ENCODE measurements around the gene FOXO3.

Gene FOXO3

DNA sequence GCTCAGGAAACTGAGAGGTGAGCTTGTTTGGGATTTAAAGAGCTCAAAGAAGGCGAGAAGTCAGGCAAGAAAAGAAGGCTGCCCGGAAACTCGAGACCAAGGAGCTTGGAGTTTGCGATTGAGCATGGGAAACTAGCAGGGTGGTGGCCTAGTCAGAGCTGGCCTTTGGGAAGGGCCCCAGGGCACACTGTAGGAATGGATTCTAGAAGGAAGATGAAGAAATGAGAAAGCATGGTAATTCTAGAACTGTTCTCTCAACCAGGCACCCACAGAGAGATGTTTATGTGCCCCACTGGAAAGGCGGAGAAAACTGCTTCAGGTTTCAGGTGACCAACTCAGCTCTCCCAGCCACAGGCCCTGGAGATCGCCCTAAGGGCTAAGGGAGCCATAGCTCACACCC lies 126.2 kb downstream of the FOXO3 start:
- Histone ChIP-seq H3K27ac (ENCODE audit: low read depth, low read length) (peak overlapping the region; percentile 53), H3K36me3 (ENCODE audit: control insufficient read depth in 1 of 2, insufficient read depth in 2 of 2, low read length in 2 of 2) (peaks cover 4 to 8% of the 10 kb centered on the region in 2 experiments), H3K27me3 (ENCODE audit: insufficient read depth, low read length) (no peaks in the 10 kb centered on the region), H2AK5ac (ENCODE audit: low read length) (no peak overlapping the region), H3K23ac (ENCODE audit: low read length) (no peak overlapping the region), H4K12ac (ENCODE audit: low read depth, low read length) (no peak overlapping the region), H3K14ac (ENCODE audit: low read length) (peak overlapping the region; percentile 4), H2BK5ac (ENCODE audit: low read depth, low read length, poor library complexity) (no peak overlapping the region), H3K79me1 (ENCODE audit: low read length) (peaks cover 29% of the 10 kb centered on the region), H3K9ac (ENCODE audit: low read length) (no peak overlapping the region), H4K8ac (ENCODE audit: low read depth, low read length) (no peak overlapping the region), H2BK120ac (ENCODE audit: insufficient read depth, low read length, poor library complexity) (peak overlapping the region; percentile 29), H3K9me3 (ENCODE audit: insufficient read depth, low read depth, low read length) (no peaks in the 10 kb centered on the region), H3K4me3 (ENCODE audit: low read depth, low read length) (no peak overlapping the region), H3K79me2 (ENCODE audit: control insufficient read depth, insufficient read depth, low read length, poor library complexity) (peaks cover 5% of the 10 kb centered on the region), H4K91ac (ENCODE audit: low read depth, low read length) (peak overlapping the region; percentile 27), H3K4me2 (ENCODE audit: low read length) (no peak overlapping the region), H3K18ac (ENCODE audit: low read length) (no peak overlapping the region), H2BK12ac (ENCODE audit: low read length) (peak overlapping the region; percentile 96), H2AFZ (ENCODE audit: insufficient read depth, low read length, poor library complexity) (no peak overlapping the region), H3K4ac (ENCODE audit: low read depth, low read length) (no peak overlapping the region), H3K4me1 (ENCODE audit: control insufficient read depth in 1 of 2, insufficient read depth in 2 of 2, low read length in 2 of 2) (peaks cover 31 to 41% of the 10 kb centered on the region in 2 experiments)
- peak; percentile 17 to 30 for DNase-seq
- WGBS (ENCODE audit: extremely low coverage, insufficient coverage, insufficient read length) = no CpG with 5 or more reads among the region's 6 CpGs

DNA sequence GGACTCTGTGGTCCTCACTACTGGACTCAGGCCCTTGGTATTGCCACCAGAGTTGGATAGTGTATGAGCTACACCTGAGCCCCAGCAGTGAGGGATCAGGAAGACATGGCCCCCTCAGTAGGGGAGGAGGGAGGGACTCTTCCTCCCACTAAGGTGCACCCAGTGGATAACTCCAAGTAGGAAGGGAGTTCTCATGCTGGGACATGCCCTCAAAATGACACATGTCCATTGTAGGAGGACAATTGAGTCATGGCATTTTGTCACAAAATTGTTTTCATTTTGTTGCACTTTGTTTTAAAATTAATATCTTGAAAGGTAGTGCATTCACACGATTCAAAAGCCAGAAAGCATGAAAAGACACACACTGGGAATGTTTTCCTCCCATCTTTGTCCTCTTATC lies 127.2 kb downstream of the FOXO3 start:
- no peaks in the 10 kb centered on the region for H3K9me3 ChIP-seq (ENCODE audit: insufficient read depth, low read depth, low read length)
- H3K27me3 ChIP-seq (ENCODE audit: insufficient read depth, low read length) = no peaks in the 10 kb centered on the region
- peak overlapping the region; percentile 45 for H4K91ac ChIP-seq (ENCODE audit: low read depth, low read length)
- no peak overlapping the region for H3K4me2 ChIP-seq (ENCODE audit: low read length)
- H3K27ac ChIP-seq (ENCODE audit: low read depth, low read length) = no peak overlapping the region
- H2AFZ ChIP-seq (ENCODE audit: insufficient read depth, low read length, poor library complexity) = no peak overlapping the region
- H2BK12ac ChIP-seq (ENCODE audit: low read length) = peak overlapping the region; percentile 52
- no peak for DNase-seq
- no peak overlapping the region for H3K9ac ChIP-seq (ENCODE audit: low read length)
- H3K14ac ChIP-seq (ENCODE audit: low read length) = peak overlapping the region; percentile 27
- H3K79me2 ChIP-seq (ENCODE audit: control insufficient read depth, insufficient read depth, low read length, poor library complexity) = peaks cover 5% of the 10 kb centered on the region
- H3K36me3 ChIP-seq (ENCODE audit: control insufficient read depth in 1 of 2, insufficient read depth in 2 of 2, low read length in 2 of 2) = peaks cover 4 to 8% of the 10 kb centered on the region in 2 experiments
- H3K18ac ChIP-seq (ENCODE audit: low read length) = peak overlapping the region; percentile 57
- H2BK120ac ChIP-seq (ENCODE audit: insufficient read depth, low read length, poor library complexity) = no peak overlapping the region
- H4K12ac ChIP-seq (ENCODE audit: low read depth, low read length) = no peak overlapping the region
- H4K8ac ChIP-seq (ENCODE audit: low read depth, low read length) = peak overlapping the region; percentile 50
- peaks cover 31 to 41% of the 10 kb centered on the region in 2 experiments for H3K4me1 ChIP-seq (ENCODE audit: control insufficient read depth in 1 of 2, insufficient read depth in 2 of 2, low read length in 2 of 2)
- peak overlapping the region; percentile 88 for H2AK5ac ChIP-seq (ENCODE audit: low read length)
- H3K4ac ChIP-seq (ENCODE audit: low read depth, low read length) = peak overlapping the region; percentile 26
- WGBS (ENCODE audit: extremely low coverage, insufficient coverage, insufficient read length) = no CpG with 5 or more reads among the region's 1 CpG
- peak overlapping the region; percentile 64 for H2BK5ac ChIP-seq (ENCODE audit: low read depth, low read length, poor library complexity)
- H3K79me1 ChIP-seq (ENCODE audit: low read length) = peaks cover 29% of the 10 kb centered on the region
- H3K23ac ChIP-seq (ENCODE audit: low read length) = no peak overlapping the region
- no peak overlapping the region for H3K4me3 ChIP-seq (ENCODE audit: low read depth, low read length)

DNA sequence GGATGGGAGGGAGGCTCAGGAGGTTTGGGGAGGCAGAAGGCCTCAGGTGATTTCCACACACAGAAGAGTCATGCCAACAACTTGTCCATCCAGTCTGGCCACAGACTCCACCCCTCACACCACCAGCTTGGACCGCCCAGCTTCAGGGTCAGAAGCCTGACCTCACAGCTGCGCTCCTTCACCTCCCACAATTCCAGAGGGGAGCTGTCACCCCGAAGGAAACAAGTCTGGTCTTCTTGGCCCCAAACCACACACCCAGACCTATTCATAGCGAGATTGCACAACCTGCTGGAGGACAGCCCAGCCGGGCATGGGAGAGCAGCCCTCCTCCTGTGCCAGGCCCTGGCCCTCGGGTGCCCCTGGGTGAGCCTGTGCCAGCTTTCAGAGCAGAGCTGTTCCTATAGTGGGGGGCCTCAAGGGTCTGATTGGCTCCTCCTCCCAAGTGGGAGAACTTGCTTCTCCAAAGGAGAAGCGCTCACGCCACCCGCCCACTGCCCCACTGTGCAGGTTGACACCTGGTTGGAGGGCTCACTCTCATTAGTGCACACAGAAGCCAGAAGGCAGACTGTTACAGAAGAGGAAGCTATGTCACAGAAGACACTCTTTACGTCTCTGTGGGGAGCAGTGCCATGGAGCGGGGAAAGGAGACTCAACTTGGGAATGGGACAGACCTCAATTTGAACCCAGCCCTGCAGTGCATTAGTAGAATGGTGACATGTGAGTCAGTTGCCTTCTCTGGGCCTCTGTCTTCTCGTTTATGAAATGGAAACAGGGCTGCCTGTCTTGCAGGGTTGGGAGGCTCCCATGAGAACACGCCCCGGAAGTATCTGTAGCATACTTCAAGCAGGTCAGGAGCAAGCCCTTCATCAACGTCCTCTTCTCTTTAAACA lies 128.8 kb downstream of the FOXO3 start:
- peak overlapping the region; percentile 79 for H2BK120ac ChIP-seq (ENCODE audit: insufficient read depth, low read length, poor library complexity)
- H3K27ac ChIP-seq (ENCODE audit: low read depth, low read length) = peak overlapping the region; percentile 56
- DNase-seq = peak; percentile 78 to 79
- H2BK5ac ChIP-seq (ENCODE audit: low read depth, low read length, poor library complexity) = peak overlapping the region; percentile 95
- no peaks in the 10 kb centered on the region for H3K9me3 ChIP-seq (ENCODE audit: insufficient read depth, low read depth, low read length)
- peak overlapping the region; percentile 72 for H4K8ac ChIP-seq (ENCODE audit: low read depth, low read length)
- peak overlapping the region; percentile 77 for H3K18ac ChIP-seq (ENCODE audit: low read length)
- H3K36me3 ChIP-seq (ENCODE audit: control insufficient read depth in 1 of 2, insufficient read depth in 2 of 2, low read length in 2 of 2) = peaks cover 4 to 8% of the 10 kb centered on the region in 2 experiments
- no peak overlapping the region for H3K23ac ChIP-seq (ENCODE audit: low read length)
- H3K79me2 ChIP-seq (ENCODE audit: control insufficient read depth, insufficient read depth, low read length, poor library complexity) = peaks cover 5% of the 10 kb centered on the region
- peak overlapping the region; percentile 88 for H3K14ac ChIP-seq (ENCODE audit: low read length)
- peak overlapping the region; percentile 69 for H3K4ac ChIP-seq (ENCODE audit: low read depth, low read length)
- peak overlapping the region; percentile 92 for H2AK5ac ChIP-seq (ENCODE audit: low read length)
- H2BK12ac ChIP-seq (ENCODE audit: low read length) = peak overlapping the region; percentile 98
- WGBS (ENCODE audit: extremely low coverage, insufficient coverage, insufficient read length) = no CpG with 5 or more reads among the region's 15 CpGs
- no peak overlapping the region for H3K4me3 ChIP-seq (ENCODE audit: low read depth, low read length)
- H4K12ac ChIP-seq (ENCODE audit: low read depth, low read length) = peak overlapping the region; percentile 37
- H2AFZ ChIP-seq (ENCODE audit: insufficient read depth, low read length, poor library complexity) = peak overlapping the region; percentile 54
- peak overlapping the region; percentile 88 for H4K91ac ChIP-seq (ENCODE audit: low read depth, low read length)
- no peak overlapping the region for H3K9ac ChIP-seq (ENCODE audit: low read length)
- no peaks in the 10 kb centered on the region for H3K27me3 ChIP-seq (ENCODE audit: insufficient read depth, low read length)
- peaks cover 31 to 41% of the 10 kb centered on the region in 2 experiments for H3K4me1 ChIP-seq (ENCODE audit: control insufficient read depth in 1 of 2, insufficient read depth in 2 of 2, low read length in 2 of 2)
- peaks cover 29% of the 10 kb centered on the region for H3K79me1 ChIP-seq (ENCODE audit: low read length)
- no peak overlapping the region for H3K4me2 ChIP-seq (ENCODE audit: low read length)

DNA sequence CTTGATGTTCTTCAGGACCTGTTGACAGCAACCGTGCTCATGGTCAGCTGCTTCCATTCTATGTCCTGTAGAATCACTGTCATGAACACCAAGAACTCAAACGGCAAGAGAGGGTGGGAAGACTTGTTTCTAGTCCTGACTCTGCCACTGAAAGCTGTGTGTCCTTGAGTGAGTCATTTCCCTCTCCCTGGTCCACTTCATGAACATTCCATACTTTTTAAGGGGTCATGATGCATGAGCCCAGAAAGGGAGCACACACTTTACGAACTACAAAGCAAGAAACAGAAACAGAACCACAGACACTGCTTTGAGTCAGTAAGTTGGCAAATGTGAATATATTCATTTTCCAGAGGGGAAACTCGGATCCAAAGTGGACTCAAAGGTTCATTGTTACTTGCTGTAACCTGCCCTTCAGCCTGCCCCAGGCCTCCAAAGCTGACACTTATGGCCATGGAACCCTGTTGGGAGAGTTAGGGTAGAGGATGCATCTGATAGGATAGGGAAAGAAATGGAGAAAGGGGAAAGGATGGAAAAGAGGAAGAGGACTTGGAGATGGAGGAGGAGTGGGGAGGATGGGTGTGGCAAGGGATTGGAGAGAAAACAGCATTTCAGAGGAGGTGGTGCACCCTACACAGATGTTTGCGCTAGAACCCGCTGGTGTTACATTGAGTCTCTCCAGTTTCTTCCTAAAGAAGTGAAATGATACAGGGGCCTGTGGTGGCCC lies 129.8 kb downstream of the FOXO3 start:
- Histone ChIP-seq H3K27me3 (ENCODE audit: insufficient read depth, low read length) (no peaks in the 10 kb centered on the region), H4K8ac (ENCODE audit: low read depth, low read length) (no peak overlapping the region), H3K18ac (ENCODE audit: low read length) (no peak overlapping the region), H4K12ac (ENCODE audit: low read depth, low read length) (no peak overlapping the region), H3K23ac (ENCODE audit: low read length) (no peak overlapping the region), H2AK5ac (ENCODE audit: low read length) (no peak overlapping the region), H4K91ac (ENCODE audit: low read depth, low read length) (no peak overlapping the region), H2BK12ac (ENCODE audit: low read length) (peak overlapping the region; percentile 42), H3K14ac (ENCODE audit: low read length) (no peak overlapping the region), H3K4me3 (ENCODE audit: low read depth, low read length) (no peak overlapping the region), H2BK5ac (ENCODE audit: low read depth, low read length, poor library complexity) (no peak overlapping the region), H3K4ac (ENCODE audit: low read depth, low read length) (no peak overlapping the region), H3K4me1 (ENCODE audit: control insufficient read depth in 1 of 2, insufficient read depth in 2 of 2, low read length in 2 of 2) (peaks cover 32 to 36% of the 10 kb centered on the region in 2 experiments), H3K4me2 (ENCODE audit: low read length) (no peak overlapping the region), H3K27ac (ENCODE audit: low read depth, low read length) (no peak overlapping the region), H3K79me2 (ENCODE audit: control insufficient read depth, insufficient read depth, low read length, poor library complexity) (peaks cover 5% of the 10 kb centered on the region), H3K79me1 (ENCODE audit: low read length) (peaks cover 27% of the 10 kb centered on the region), H3K36me3 (ENCODE audit: control insufficient read depth in 1 of 2, insufficient read depth in 2 of 2, low read length in 2 of 2) (peaks cover 4 to 8% of the 10 kb centered on the region in 2 experiments), H3K9me3 (ENCODE audit: insufficient read depth, low read depth, low read length) (no peaks in the 10 kb centered on the region), H2AFZ (ENCODE audit: insufficient read depth, low read length, poor library complexity) (no peak overlapping the region), H3K9ac (ENCODE audit: low read length) (no peak overlapping the region), H2BK120ac (ENCODE audit: insufficient read depth, low read length, poor library complexity) (no peak overlapping the region)
- no peak for DNase-seq
- no CpG with 5 or more reads among the region's 6 CpGs for WGBS (ENCODE audit: extremely low coverage, insufficient coverage, insufficient read length)

Measured in trophoblast cell (in vitro differentiated cells and primary cell).